ENCODE data around the gene MSANTD2.

GRCh38 chr11:124717786-124718651 is 82.2 kb downstream of the MSANTD2 start:
- no peak for TF ChIP-seq CTCF (IDR thresholded peaks at IDR 0.05; ENCODE audit: low read length)
- TF ChIP-seq EZH2 (IDR thresholded peaks at IDR 0.05; ENCODE audit: borderline replicate concordance, low read length) = no peak

Measured in OCI-LY1 (cell line).